GM18526 (cell line): Measurements from ENCODE around the gene FEM1C.

Source experiments
- POLR2A ChIP-seq: IDR thresholded peaks from 3 replicates; pipeline ENCODE4 v1.6.1; 2011; ENCODE audit not compliant: insufficient read length; ENCODE audit errors: extremely low read depth

FEM1C gene

GRCh38 chr5:115475788-115476187 is 68.8 kb downstream of the FEM1C start:
- TF ChIP-seq POLR2A: no peak

DNA sequence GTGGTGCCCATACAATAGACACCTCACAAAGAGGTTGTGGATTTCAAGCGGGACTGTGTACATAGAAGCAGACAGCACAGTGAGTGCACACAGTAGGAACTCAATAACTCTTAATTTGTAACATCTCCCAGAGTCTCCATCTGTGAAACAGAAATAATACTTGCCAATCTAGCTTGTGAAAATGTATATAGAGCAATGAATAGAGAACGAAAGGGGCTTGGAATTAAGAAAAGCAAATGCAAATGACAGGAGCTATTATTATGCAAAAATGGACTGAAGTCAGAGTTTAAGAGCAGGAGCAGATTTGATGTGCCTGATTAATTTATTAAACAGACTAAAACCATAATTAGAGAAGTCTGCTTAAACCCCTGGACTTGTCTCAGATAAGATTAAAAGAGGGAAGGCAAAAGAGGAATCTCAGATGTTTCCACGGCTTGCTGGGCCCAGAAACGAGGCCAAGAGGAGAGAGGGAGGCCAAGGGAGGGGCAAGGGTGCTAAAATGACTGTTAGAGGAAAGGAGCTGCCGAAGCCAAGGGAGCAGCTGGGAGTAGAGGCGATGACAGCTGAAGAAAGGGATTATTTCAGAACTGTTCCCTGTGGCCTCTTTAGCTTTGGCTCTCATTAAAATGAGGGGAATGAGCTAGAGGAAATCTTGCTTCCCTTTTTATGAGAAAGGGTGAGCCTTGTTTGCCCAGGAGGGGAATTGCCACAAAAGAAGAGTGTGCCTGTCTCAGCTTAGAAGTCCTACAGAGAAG is 72.1 kb downstream of the FEM1C start:
- no peak for TF ChIP-seq POLR2A

GRCh38 chr5:115471345-115472063 is 73.1 kb downstream of the FEM1C start:
- TF ChIP-seq POLR2A: no peak

- TF ChIP-seq POLR2A: no peak
Observed at GRCh38 chr5:115470921-115471320, 73.7 kb downstream of the FEM1C start.
